MM.1S (cell line): ENCODE results near the gene MALSU1.
"Not testable (repeated sequence)": the region's sequence is repeated elsewhere in the genome, so short reads cannot be mapped to it uniquely, and the experiment has no call there.

Experiments
- EZH2 ChIP-seq: fragments of 300-600 bp; sonication (generic); optimal IDR thresholded peaks from 2 replicates; pipeline ENCODE3; 2017; ENCODE audit warnings: low read depth, mild to moderate bottlenecking, antibody characterized with exemption, low read length, mixed read lengths
- TF ChIP-seq, protein P1 (sequence below): fragments of 300-600 bp; sonication (generic); IDR thresholded peaks from 2 replicates; pipeline ENCODE4 v1.5.1; 2016; ENCODE audit warnings: antibody characterized with exemption, low read length, mixed read lengths

GRCh38 chr7:23312141-23312540 lies 13.0 kb downstream of the MALSU1 start:
- TF ChIP-seq, protein P1, sequence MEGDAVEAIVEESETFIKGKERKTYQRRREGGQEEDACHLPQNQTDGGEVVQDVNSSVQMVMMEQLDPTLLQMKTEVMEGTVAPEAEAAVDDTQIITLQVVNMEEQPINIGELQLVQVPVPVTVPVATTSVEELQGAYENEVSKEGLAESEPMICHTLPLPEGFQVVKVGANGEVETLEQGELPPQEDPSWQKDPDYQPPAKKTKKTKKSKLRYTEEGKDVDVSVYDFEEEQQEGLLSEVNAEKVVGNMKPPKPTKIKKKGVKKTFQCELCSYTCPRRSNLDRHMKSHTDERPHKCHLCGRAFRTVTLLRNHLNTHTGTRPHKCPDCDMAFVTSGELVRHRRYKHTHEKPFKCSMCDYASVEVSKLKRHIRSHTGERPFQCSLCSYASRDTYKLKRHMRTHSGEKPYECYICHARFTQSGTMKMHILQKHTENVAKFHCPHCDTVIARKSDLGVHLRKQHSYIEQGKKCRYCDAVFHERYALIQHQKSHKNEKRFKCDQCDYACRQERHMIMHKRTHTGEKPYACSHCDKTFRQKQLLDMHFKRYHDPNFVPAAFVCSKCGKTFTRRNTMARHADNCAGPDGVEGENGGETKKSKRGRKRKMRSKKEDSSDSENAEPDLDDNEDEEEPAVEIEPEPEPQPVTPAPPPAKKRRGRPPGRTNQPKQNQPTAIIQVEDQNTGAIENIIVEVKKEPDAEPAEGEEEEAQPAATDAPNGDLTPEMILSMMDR, result not testable (repeated sequence)
- TF ChIP-seq EZH2, result not testable (repeated sequence)
